NCI-H345 (cell line): ENCODE measurements around the gene RNU5B-1.

Experiments
- DNase-seq: peaks from one replicate; lab custom pipeline; 2025; lab: John Stamatoyannopoulos, UW

Gene RNU5B-1

GRCh38 chr15:65328506-65329287 is 24.2 kb downstream of the RNU5B-1 start:
- no peak for DNase-seq

- no peak for DNase-seq
Measured at GRCh38 chr15:65329288-65329983, 25.0 kb downstream of the RNU5B-1 start.

GRCh38 chr15:65329984-65330735 is 25.7 kb downstream of the RNU5B-1 start:
- no peak for DNase-seq

GRCh38 chr15:65330934-65331645 is 26.6 kb downstream of the RNU5B-1 start:
- DNase-seq, result no peak

- no peak for DNase-seq
Measured at GRCh38 chr15:65331811-65332210, 27.3 kb downstream of the RNU5B-1 start.

GRCh38 chr15:65332391-65333147 is 28.1 kb downstream of the RNU5B-1 start:
- no peak for DNase-seq

GRCh38 chr15:65333148-65333820 is 28.8 kb downstream of the RNU5B-1 start:
- DNase-seq, result no peak

GRCh38 chr15:65333856-65334255 is 29.4 kb downstream of the RNU5B-1 start:
- DNase-seq, result no peak

- no peak for DNase-seq
Measured at GRCh38 chr15:65334586-65335231, 30.2 kb downstream of the RNU5B-1 start.

GRCh38 chr15:65335278-65336055 is 31.0 kb downstream of the RNU5B-1 start:
- no peak for DNase-seq

- no peak for DNase-seq
Measured at GRCh38 chr15:65336493-65337435, 32.3 kb downstream of the RNU5B-1 start.

- peak; percentile 33 for DNase-seq
Measured at GRCh38 chr15:65337436-65338070, 33.1 kb downstream of the RNU5B-1 start.

- DNase-seq, result peak; percentile 13
Measured at GRCh38 chr15:65338366-65338765, 33.9 kb downstream of the RNU5B-1 start.

- no peak for DNase-seq
Measured at GRCh38 chr15:65338823-65339222, 34.3 kb downstream of the RNU5B-1 start.

- DNase-seq, result no peak
Measured at GRCh38 chr15:65339416-65339815, 34.9 kb downstream of the RNU5B-1 start.

- DNase-seq, result no peak
Measured at GRCh38 chr15:65339920-65340319, 35.4 kb downstream of the RNU5B-1 start.

GRCh38 chr15:65342493-65342892 is 38.0 kb downstream of the RNU5B-1 start:
- DNase-seq, result no peak
